Smooth muscle cell of the brain vasculature (primary cell): Measurements from ENCODE around the gene MRPL16.
"Not testable (repeated sequence)": the region's sequence is repeated elsewhere in the genome, so short reads cannot be mapped to it uniquely, and the experiment has no call there.

ENCODE experiments used
- DNase-seq: peaks from one replicate; pipeline ENCODE4 v3.0.0-alpha.2; 2012; ENCODE audit warnings: low read depth, low spot score

Gene MRPL16

GRCh38 chr11:59810189-59810910, at the start of gene MRPL16:
MRPL16 (minus strand) TSS chr11:59810778; CDS start chr11:59810658, 120 bp downstream.
- peak; percentile 61 for DNase-seq

GRCh38 chr11:59859673-59860072, 49.1 kb upstream of the MRPL16 start:
- DNase-seq, result no peak

- DNase-seq, result no peak
Measured at GRCh38 chr11:59857439-59858434, 47.2 kb upstream of the MRPL16 start.

GRCh38 chr11:59854871-59855270, 44.3 kb upstream of the MRPL16 start:
- no peak for DNase-seq

- not testable (repeated sequence) for DNase-seq
Measured at GRCh38 chr11:59851416-59851815, 40.8 kb upstream of the MRPL16 start.

- DNase-seq, result not testable (repeated sequence)
Measured at GRCh38 chr11:59849551-59849950, 39.0 kb upstream of the MRPL16 start.

- no peak for DNase-seq
Measured at GRCh38 chr11:59849129-59849528, 38.6 kb upstream of the MRPL16 start.

- not testable (repeated sequence) for DNase-seq
Measured at GRCh38 chr11:59848439-59848838, 37.9 kb upstream of the MRPL16 start.

GRCh38 chr11:59847626-59848025, 37.0 kb upstream of the MRPL16 start:
- DNase-seq, result no peak

- no peak for DNase-seq
Measured at GRCh38 chr11:59846556-59846955, 36.0 kb upstream of the MRPL16 start.

GRCh38 chr11:59845399-59845798, 34.8 kb upstream of the MRPL16 start, which contains the start of gene CBLIF:
CBLIF (minus strand) TSS chr11:59845499; CDS start chr11:59845453, 46 bp downstream.
- DNase-seq, result no peak

GRCh38 chr11:59842316-59842715, 31.7 kb upstream of the MRPL16 start:
- DNase-seq, result no peak

GRCh38 chr11:59841514-59841913, 30.9 kb upstream of the MRPL16 start:
- no peak for DNase-seq

- no peak for DNase-seq
Measured at GRCh38 chr11:59839615-59840014, 29.0 kb upstream of the MRPL16 start.

- DNase-seq, result no peak
Measured at GRCh38 chr11:59833602-59834001, 23.0 kb upstream of the MRPL16 start.

GRCh38 chr11:59829358-59829757, 18.8 kb upstream of the MRPL16 start:
- no peak for DNase-seq

GRCh38 chr11:59822989-59823566, 12.5 kb upstream of the MRPL16 start:
- DNase-seq, result no peak

- no peak for DNase-seq
Measured at GRCh38 chr11:59818572-59818971, 8.0 kb upstream of the MRPL16 start.

GRCh38 chr11:59816434-59816833, 5.9 kb upstream of the MRPL16 start:
- DNase-seq, result not testable (repeated sequence)

GRCh38 chr11:59815754-59816153, 5.2 kb upstream of the MRPL16 start:
- no peak for DNase-seq

- no peak for DNase-seq
Measured at GRCh38 chr11:59814021-59814420, 3.4 kb upstream of the MRPL16 start.

GRCh38 chr11:59813364-59813763, 2.8 kb upstream of the MRPL16 start:
- no peak for DNase-seq
